Calu3 (cell line): ENCODE data around the gene SYNE1. TPM values are rescaled to one million over a fixed set of nuclear protein-coding genes. Genes with fewer than 3 reads are reported as not detected.

Experiments used
- BruUV-seq: library from RNA; stranded (reverse); fragments of 400-500 nt; replicated peaks from 2 replicates; lab custom pipeline; 2021; lab: Mats Ljungman, UMichigan
- CTCF ChIA-PET: fragments of 300-600 bp; sonication (Branson Sonifier 250); formaldehyde crosslinking; loops from one replicate; lab custom pipeline; 2022; ENCODE audit warnings: antibody characterized with exemption; lab: Charles Lee
- DNase-seq: peaks from one replicate; pipeline ENCODE4 v3.0.0; 2022
- H3K27ac Mint-ChIP-seq: one replicate; pipeline ENCODE4 v1.8.0; 2022; ENCODE audit warnings: mixed read lengths; ENCODE audit not compliant: unreplicated experiment
- H3K27me3 Mint-ChIP-seq: one replicate; pipeline ENCODE4 v1.8.0; 2022; ENCODE audit warnings: mixed read lengths; ENCODE audit not compliant: unreplicated experiment
- H3K36me3 Mint-ChIP-seq: one replicate; pipeline ENCODE4 v1.8.0; 2022; ENCODE audit warnings: mild to moderate bottlenecking, moderate library complexity, mixed read lengths; ENCODE audit not compliant: insufficient read depth, unreplicated experiment
- H3K4me1 Mint-ChIP-seq: one replicate; pipeline ENCODE4 v1.8.0; 2022; ENCODE audit warnings: mild to moderate bottlenecking, low read depth, mixed read lengths; ENCODE audit not compliant: unreplicated experiment
- H3K4me3 Mint-ChIP-seq: one replicate; pipeline ENCODE4 v1.8.0; 2022; ENCODE audit warnings: mild to moderate bottlenecking, low read depth, moderate library complexity, mixed read lengths; ENCODE audit not compliant: unreplicated experiment
- H3K9me3 Mint-ChIP-seq: one replicate; pipeline ENCODE4 v1.8.0; 2022; ENCODE audit warnings: low read depth, mixed read lengths; ENCODE audit not compliant: unreplicated experiment
- CTCF ChIP-seq: fragments of 200-600 bp; IDR thresholded peaks from one replicate; pipeline ENCODE4 v1.8.0; 2022; ENCODE audit warnings: antibody characterized with exemption; ENCODE audit not compliant: unreplicated experiment
- intact Hi-C: fragments of 100-400 bp; cut with micrococcal nuclease; formaldehyde crosslinking; loops from one replicate; pipeline ENCODE4 v1.10.0; 2022; ENCODE audit not compliant: unreplicated experiment
- total RNA-seq: library from RNA; stranded (reverse); gene quantifications from 2 replicates; pipeline ENCODE4 v1.2.3, GENCODE V29; 2022

SYNE1 gene
- total RNA-seq, 1 experiment from 2014 or later, result 28.1 TPM

- Mint-ChIP-seq H3K9me3 (no peaks in the 10 kb centered on the region), H3K27ac (no peak overlapping the region), H3K27me3 (no peaks in the 10 kb centered on the region), H3K4me3 (no peak overlapping the region), H3K36me3 (peaks cover 4% of the 10 kb centered on the region), H3K4me1 (no peaks in the 10 kb centered on the region)
- BruUV-seq, result no TSS peak
- TF ChIP-seq CTCF, result no peak
- intact Hi-C loops, result no loop called here
- CTCF ChIA-PET, result no interaction called here
- no peak for DNase-seq
Measured at GRCh38 chr6:152121910-152122309, 515.3 kb downstream of the SYNE1 start.

- Mint-ChIP-seq H3K27me3 (no peaks in the 10 kb centered on the region), H3K27ac (no peak overlapping the region), H3K4me3 (no peak overlapping the region), H3K9me3 (no peaks in the 10 kb centered on the region), H3K36me3 (peaks cover 4% of the 10 kb centered on the region), H3K4me1 (no peaks in the 10 kb centered on the region)
- CTCF ChIA-PET, result no interaction called here
- no TSS peak for BruUV-seq
- no peak for DNase-seq
- no peak for TF ChIP-seq CTCF
- intact Hi-C loops, result no loop called here
Measured at GRCh38 chr6:152119831-152120230, 517.3 kb downstream of the SYNE1 start.

GRCh38 chr6:152118678-152119077 lies 518.5 kb downstream of the SYNE1 start:
- Mint-ChIP-seq H3K9me3 (no peaks in the 10 kb centered on the region), H3K4me1 (no peaks in the 10 kb centered on the region), H3K27ac (no peak overlapping the region), H3K27me3 (no peaks in the 10 kb centered on the region), H3K4me3 (no peak overlapping the region), H3K36me3 (peaks cover 4% of the 10 kb centered on the region)
- no peak for TF ChIP-seq CTCF
- DNase-seq, result no peak
- CTCF ChIA-PET, result no interaction called here
- no TSS peak for BruUV-seq
- intact Hi-C loops, result no loop called here

GRCh38 chr6:152118224-152118623 lies 518.9 kb downstream of the SYNE1 start:
- Mint-ChIP-seq H3K27me3 (no peaks in the 10 kb centered on the region), H3K4me3 (no peak overlapping the region), H3K27ac (no peak overlapping the region), H3K9me3 (no peaks in the 10 kb centered on the region), H3K4me1 (no peaks in the 10 kb centered on the region), H3K36me3 (peaks cover 4% of the 10 kb centered on the region)
- intact Hi-C loops, result no loop called here
- DNase-seq, result no peak
- CTCF ChIA-PET, result no interaction called here
- BruUV-seq, result no TSS peak
- no peak for TF ChIP-seq CTCF
